HL-60 (cell line): Measurements from ENCODE around the gene DYNC1LI2.

Source experiments
- DNase-seq, 2 experiments: peaks; one replicate each; pipeline ENCODE4 v3.0.0-alpha.2; 2010 to 2020; ENCODE audit warnings: low read depth in 1 of 2, low spot score in 1 of 2
- H3K27ac ChIP-seq: fragments of 250-450 bp; sonication (Bioruptor Pico); replicated peaks from 2 replicates; pipeline ENCODE4 v1.5.1; 2020; ENCODE audit warnings: mild to moderate bottlenecking, moderate library complexity
- H3K27me3 ChIP-seq: fragments of 250-450 bp; sonication (Bioruptor Pico); 2 replicates; pipeline ENCODE4 v1.5.1; 2021; ENCODE audit warnings: mild to moderate bottlenecking, moderate library complexity; ENCODE audit not compliant: insufficient read depth, poor library complexity, severe bottlenecking
- H3K4me3 ChIP-seq: replicated peaks from 2 replicates; pipeline ENCODE4 v1.5.1; 2011; ENCODE audit warnings: mild to moderate bottlenecking, control low read depth, low read length; ENCODE audit not compliant: insufficient read depth
- CTCF ChIP-seq: IDR thresholded peaks from one replicate; pipeline ENCODE4 v1.5.1; 2011; ENCODE audit warnings: low read length, control low read depth, inconsistent platforms; ENCODE audit not compliant: insufficient read depth
- GABPA ChIP-seq: IDR thresholded peaks from 2 replicates; pipeline ENCODE4 v1.6.1; 2012; ENCODE audit warnings: low read depth
- POLR2AphosphoS5 ChIP-seq: IDR thresholded peaks from 2 replicates; pipeline ENCODE4 v1.6.1; 2012; ENCODE audit warnings: low read depth
- REST ChIP-seq: IDR thresholded peaks from 2 replicates; pipeline ENCODE4 v1.6.1; 2012; ENCODE audit warnings: low read depth; ENCODE audit not compliant: insufficient replicate concordance
- SPI1 ChIP-seq: IDR thresholded peaks from 2 replicates; pipeline ENCODE4 v1.6.1; 2012; ENCODE audit warnings: low read depth, mild to moderate bottlenecking, borderline replicate concordance

Gene DYNC1LI2

GRCh38 chr16:66754211-66754610 is 2.8 kb upstream of the DYNC1LI2 start:
- H3K4me3 ChIP-seq, result no peak overlapping the region
- no peak for TF ChIP-seq REST
- no peak for TF ChIP-seq POLR2AphosphoS5
- no peak for TF ChIP-seq CTCF
- TF ChIP-seq GABPA, result no peak
- TF ChIP-seq SPI1, result no peak
- no peak for DNase-seq
- no peaks in the 10 kb centered on the region for H3K27me3 ChIP-seq
- no peak overlapping the region for H3K27ac ChIP-seq

GRCh38 chr16:66752958-66753357 is 1.5 kb upstream of the DYNC1LI2 start:
- Histone ChIP-seq H3K4me3 (no peak overlapping the region), H3K27me3 (no peaks in the 10 kb centered on the region), H3K27ac (no peak overlapping the region)
- no peak for TF ChIP-seq POLR2AphosphoS5
- no peak for TF ChIP-seq GABPA
- TF ChIP-seq CTCF, result no peak
- TF ChIP-seq REST, result no peak
- no peak for TF ChIP-seq SPI1
- no peak for DNase-seq

- Histone ChIP-seq H3K27ac (no peak overlapping the region), H3K4me3 (no peak overlapping the region)
- TF ChIP-seq REST, result no peak
- no peak for TF ChIP-seq GABPA
- TF ChIP-seq POLR2AphosphoS5, result no peak
- TF ChIP-seq SPI1, result no peak
- TF ChIP-seq CTCF, result no peak
Measured at GRCh38 chr16:66752379-66752778, 970 bp upstream of the DYNC1LI2 start.

More at GRCh38 chr16:66752379-66752778, 970 bp upstream of the DYNC1LI2 start:
- H3K27me3 ChIP-seq, result no peaks in the 10 kb centered on the region
- DNase-seq, result no peak
